Naive B cell (primary cell): ENCODE data around the gene DLGAP4. TPM values are rescaled to one million over a fixed set of nuclear protein-coding genes. Genes with fewer than 3 reads are reported as not detected.

Experiments used
- ATAC-seq, 2 donors: fragments of 150-1000 bp; cut with Tn5 transposase; 2 replicates each; pipeline ENCODE4 v1.10.0; 2021; ENCODE audit warnings: low read depth in 2 of 2, mild to moderate bottlenecking in 2 of 2, moderate library complexity in 2 of 2
- DNase-seq: peaks from one replicate; pipeline ENCODE4 v3.0.0; 2022
- H3K27ac Mint-ChIP-seq, 6 donors: one replicate each; pipeline ENCODE4 v1.8.0; 2020 to 2022; ENCODE audit warnings: mild to moderate bottlenecking in 6 of 6, mixed read lengths in 6 of 6, moderate library complexity in 5 of 6, inconsistent platforms in 2 of 6
- H3K27me3 Mint-ChIP-seq, 3 donors: one replicate each; pipeline ENCODE4 v1.8.0; 2021 to 2022; ENCODE audit warnings: mixed read lengths in 3 of 3, mild to moderate bottlenecking in 1 of 3
- H3K36me3 Mint-ChIP-seq, 2 donors: one replicate each; pipeline ENCODE4 v1.8.0; 2020 to 2022; ENCODE audit warnings: mixed read lengths in 2 of 2, inconsistent platforms in 1 of 2, mild to moderate bottlenecking in 1 of 2
- H3K4me1 Mint-ChIP-seq, 3 donors: one replicate each; pipeline ENCODE4 v1.8.0; 2020 to 2022; ENCODE audit warnings: mixed read lengths in 3 of 3, inconsistent platforms in 1 of 3, mild to moderate bottlenecking in 1 of 3, moderate library complexity in 1 of 3
- H3K4me3 Mint-ChIP-seq, 8 donors: one replicate each; pipeline ENCODE4 v1.8.0; 2020 to 2022; ENCODE audit warnings: mild to moderate bottlenecking in 8 of 8, mixed read lengths in 8 of 8, moderate library complexity in 8 of 8, inconsistent platforms in 2 of 8
- H3K9me3 Mint-ChIP-seq, 7 donors: one replicate each; pipeline ENCODE4 v1.8.0; 2020 to 2022; ENCODE audit warnings: mixed read lengths in 7 of 7, mild to moderate bottlenecking in 5 of 7, inconsistent platforms in 2 of 7, moderate library complexity in 1 of 7
- polyA plus RNA-seq, 6 donors: library from polyadenylated mRNA; unstranded; fragments of 300-500 nt; fragmentation: Illumina TruSeq; gene quantifications; one replicate each; pipeline ENCODE4 v1.2.3, GENCODE V29; 2021; ENCODE audit warnings: low read depth in 6 of 6

Gene DLGAP4
- polyA plus RNA-seq, 6 donors from 2014 or later = 15.3 to 35.5 (median 21.1) TPM

DNA sequence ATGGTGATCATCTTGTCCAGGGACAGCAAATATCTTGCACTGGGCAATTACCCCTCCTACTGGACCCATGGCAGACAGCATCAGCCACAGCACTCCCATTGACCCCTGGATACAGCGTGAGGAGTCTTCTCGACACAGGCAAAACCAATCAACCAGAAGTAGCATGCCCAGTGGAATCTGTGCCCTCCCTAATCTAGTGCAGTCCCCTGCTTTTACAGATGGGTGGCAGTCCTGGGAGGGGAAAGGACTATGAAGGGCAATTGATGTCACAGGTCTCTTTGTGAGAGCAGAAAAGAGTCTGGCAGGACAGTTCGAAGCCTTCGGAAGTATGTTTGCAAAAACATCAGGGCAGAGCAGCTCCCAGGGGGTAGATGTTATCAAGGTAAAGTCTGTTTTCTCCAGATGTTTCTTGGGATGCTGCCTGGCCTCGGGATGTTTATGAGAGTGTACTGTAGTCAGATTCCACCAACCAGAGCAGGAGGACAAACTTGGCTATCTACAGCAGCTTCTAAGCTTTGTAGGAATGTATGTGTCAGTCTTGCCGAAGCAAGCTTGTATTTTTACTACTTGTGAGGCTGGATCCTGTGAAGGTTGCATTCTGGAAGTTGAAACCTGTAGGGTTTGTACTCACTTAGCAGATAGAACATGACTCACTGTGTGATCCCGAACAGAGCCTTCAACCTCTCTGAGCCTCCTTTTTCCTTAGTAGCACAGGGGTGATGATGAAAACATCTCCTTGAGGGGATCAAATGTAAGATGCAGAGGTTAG is 172.2 kb downstream of the DLGAP4 start:
- H3K4me1 Mint-ChIP-seq = peaks cover 50 to 62% (median 51%) of the 10 kb centered on the region in 3 donors
- H3K27me3 Mint-ChIP-seq = no peaks in the 10 kb centered on the region
- no peak for ATAC-seq
- peak overlapping the region in 5 of 6 donors; percentile 36 to 74 (median 38) for H3K27ac Mint-ChIP-seq
- H3K4me3 Mint-ChIP-seq = no peak overlapping the region
- H3K9me3 Mint-ChIP-seq = no peaks in the 10 kb centered on the region
- H3K36me3 Mint-ChIP-seq = no peaks in the 10 kb centered on the region
- DNase-seq = no peak

DNA sequence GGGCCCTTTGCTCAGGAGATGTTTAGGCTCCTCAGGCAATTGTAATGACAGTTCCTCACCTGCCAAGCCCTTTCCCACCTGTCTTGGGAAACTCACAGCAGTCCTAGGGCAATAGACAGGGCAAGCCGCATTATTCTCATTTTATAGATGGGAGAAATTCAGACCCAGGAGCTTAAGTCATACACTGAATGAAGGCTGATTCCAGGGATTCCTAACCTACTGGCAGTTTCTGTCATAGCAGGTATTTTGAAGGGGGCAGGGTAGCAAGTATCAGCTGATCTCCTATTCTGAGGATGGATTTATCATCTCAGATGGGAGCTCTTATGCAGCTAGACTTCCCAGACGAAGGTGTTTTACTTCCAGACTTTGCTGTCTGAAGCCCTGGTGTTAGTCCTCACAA is 173.8 kb downstream of the DLGAP4 start:
- H3K27ac Mint-ChIP-seq = peak overlapping the region in 2 of 6 donors; percentile 37 to 69
- no peaks in the 10 kb centered on the region for H3K27me3 Mint-ChIP-seq
- DNase-seq (no peak), ATAC-seq (no peak)
- H3K4me1 Mint-ChIP-seq = peaks cover 35 to 56% (median 41%) of the 10 kb centered on the region in 3 donors
- H3K36me3 Mint-ChIP-seq = no peaks in the 10 kb centered on the region
- H3K9me3 Mint-ChIP-seq = no peaks in the 10 kb centered on the region
- H3K4me3 Mint-ChIP-seq = no peak overlapping the region

DNA sequence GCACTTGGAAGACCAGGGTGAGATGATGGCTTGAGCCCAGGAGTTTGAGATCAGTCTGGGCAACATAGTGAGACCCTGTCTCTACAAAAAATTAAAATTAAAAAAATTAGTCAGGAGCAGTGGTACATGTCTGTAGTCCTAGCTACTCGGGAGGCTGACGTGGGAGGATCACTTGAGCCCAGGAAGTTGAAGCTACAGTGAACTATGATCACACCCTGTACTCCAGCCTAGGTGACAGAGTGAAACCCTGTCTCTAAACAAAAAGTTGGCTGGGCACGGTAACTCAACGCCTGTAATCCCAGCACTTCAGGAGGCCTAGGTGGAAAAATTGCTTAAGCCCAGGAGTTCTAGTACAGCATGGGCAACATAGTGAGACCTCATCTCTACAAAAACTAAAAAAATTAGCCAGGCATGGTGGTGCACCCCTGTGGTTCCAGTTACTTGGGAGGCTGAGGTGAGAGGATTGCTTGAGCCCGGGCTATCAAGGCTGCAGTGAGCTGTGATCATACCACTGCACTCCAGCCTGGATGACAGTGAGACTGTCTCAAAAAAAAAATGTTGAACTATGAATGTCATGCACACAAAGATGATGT is 174.4 kb downstream of the DLGAP4 start:
- Mint-ChIP-seq H3K36me3 (no peaks in the 10 kb centered on the region), H3K27ac (peak overlapping the region in 2 of 6 donors; percentile 49 to 76), H3K4me3 (no peak overlapping the region), H3K27me3 (no peaks in the 10 kb centered on the region), H3K9me3 (no peaks in the 10 kb centered on the region), H3K4me1 (peaks cover 35 to 52% (median 41%) of the 10 kb centered on the region in 3 donors)
- DNase-seq = no peak
- no peak for ATAC-seq

DNA sequence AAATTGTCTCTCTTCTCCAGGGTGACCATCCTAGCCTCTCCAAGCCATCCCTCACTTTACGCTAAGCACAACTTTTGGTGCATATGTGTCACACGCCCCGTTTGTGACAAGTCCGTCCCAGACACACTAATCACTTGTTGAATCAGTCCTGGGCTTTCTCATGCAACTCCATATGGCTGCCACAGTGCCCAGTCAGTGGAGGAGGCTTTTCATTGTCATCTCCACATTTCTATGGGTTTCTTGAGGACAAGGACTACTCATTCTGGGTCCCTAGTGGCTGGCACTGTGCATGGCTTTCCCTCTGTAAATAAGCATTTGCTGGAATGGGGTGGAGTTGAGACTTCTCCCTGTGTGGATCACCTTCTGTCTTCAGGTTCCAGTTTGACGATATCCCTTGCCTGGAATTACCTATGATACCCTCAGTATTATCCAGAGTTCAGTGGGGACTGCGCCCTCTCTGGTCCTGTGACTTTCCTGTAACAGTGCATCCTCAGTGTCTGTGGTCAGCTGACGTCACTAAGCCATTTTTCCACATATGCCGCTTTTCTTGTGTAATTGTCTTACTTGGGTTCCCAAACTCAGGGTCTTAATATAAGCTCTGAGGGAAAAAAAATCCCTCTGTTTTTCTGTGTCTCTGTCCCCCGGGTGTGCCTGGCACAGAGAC is 175.4 kb downstream of the DLGAP4 start:
- no peaks in the 10 kb centered on the region for H3K36me3 Mint-ChIP-seq
- no peaks in the 10 kb centered on the region for H3K9me3 Mint-ChIP-seq
- H3K27ac Mint-ChIP-seq = peak overlapping the region in 2 of 6 donors; percentile 49 to 71
- H3K27me3 Mint-ChIP-seq = no peaks in the 10 kb centered on the region
- DNase-seq = no peak
- H3K4me3 Mint-ChIP-seq = no peak overlapping the region
- ATAC-seq = no peak
- peaks cover 43 to 55% (median 47%) of the 10 kb centered on the region in 3 donors for H3K4me1 Mint-ChIP-seq

DNA sequence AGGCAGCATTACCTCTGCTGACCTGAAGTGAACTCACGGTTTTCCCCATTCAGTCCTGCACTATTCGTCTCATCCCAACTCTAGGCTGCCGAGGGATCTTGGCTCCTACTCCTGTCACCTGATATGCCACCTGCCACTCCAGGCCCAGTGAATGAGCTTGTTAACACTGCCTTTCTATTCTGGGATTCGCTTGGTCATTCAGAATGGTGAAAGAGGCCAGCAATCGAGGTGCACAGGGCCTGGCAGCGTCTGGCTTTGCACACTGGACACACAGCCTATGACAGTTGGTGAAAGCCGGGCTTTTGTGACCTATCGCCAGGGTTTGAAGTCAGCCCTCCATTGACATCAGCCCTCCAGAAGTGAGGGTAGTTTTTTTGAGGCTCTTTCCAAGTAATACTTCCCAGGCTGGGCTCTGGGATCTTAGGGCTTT is 175.9 kb downstream of the DLGAP4 start:
- Mint-ChIP-seq H3K9me3 (no peaks in the 10 kb centered on the region), H3K4me3 (no peak overlapping the region), H3K27me3 (no peaks in the 10 kb centered on the region), H3K36me3 (no peaks in the 10 kb centered on the region), H3K4me1 (peaks cover 43 to 59% (median 47%) of the 10 kb centered on the region in 3 donors), H3K27ac (no peak overlapping the region)
- ATAC-seq = no peak
- no peak for DNase-seq

DNA sequence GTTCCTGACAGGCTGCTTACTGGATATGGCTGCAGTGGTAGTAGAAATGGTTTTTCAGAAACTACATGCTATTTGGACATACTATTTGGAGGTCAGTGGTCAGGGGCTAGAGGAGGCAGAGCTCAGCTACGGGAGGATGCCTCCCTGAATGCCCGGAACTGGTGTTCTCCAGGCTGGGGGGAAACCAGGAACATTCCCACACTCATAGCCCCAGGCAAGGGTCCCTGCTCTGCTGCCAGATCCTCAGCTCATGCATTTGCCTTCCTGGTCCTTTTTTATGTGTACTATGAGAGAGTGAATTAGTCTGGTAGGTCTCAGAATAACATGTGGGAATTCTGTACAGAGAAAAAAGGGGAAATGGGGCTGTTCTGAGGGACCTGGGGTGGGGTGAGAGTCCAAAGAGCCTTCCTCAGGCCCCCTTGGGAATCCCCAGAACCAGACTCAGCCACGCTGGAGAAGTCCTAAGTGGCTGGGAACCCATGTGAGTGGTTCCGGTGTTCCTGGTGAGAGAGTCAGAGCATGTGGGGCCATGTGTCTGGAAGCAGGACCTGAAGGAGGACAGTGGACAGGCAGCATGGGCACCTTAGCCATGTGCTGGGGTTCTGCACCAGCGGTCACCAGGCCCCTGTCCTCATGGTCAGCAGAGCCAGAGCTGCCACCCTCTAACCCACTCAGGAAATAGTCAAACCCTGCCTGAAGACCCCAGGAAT is 177.2 kb downstream of the DLGAP4 start:
- no peaks in the 10 kb centered on the region for H3K9me3 Mint-ChIP-seq
- DNase-seq = no peak
- ATAC-seq = no peak
- peaks cover 41 to 65% (median 43%) of the 10 kb centered on the region in 3 donors for H3K4me1 Mint-ChIP-seq
- peak overlapping the region in 2 of 6 donors; percentile 62 to 73 for H3K27ac Mint-ChIP-seq
- no peaks in the 10 kb centered on the region for H3K27me3 Mint-ChIP-seq
- no peaks in the 10 kb centered on the region for H3K36me3 Mint-ChIP-seq
- H3K4me3 Mint-ChIP-seq = no peak overlapping the region

DNA sequence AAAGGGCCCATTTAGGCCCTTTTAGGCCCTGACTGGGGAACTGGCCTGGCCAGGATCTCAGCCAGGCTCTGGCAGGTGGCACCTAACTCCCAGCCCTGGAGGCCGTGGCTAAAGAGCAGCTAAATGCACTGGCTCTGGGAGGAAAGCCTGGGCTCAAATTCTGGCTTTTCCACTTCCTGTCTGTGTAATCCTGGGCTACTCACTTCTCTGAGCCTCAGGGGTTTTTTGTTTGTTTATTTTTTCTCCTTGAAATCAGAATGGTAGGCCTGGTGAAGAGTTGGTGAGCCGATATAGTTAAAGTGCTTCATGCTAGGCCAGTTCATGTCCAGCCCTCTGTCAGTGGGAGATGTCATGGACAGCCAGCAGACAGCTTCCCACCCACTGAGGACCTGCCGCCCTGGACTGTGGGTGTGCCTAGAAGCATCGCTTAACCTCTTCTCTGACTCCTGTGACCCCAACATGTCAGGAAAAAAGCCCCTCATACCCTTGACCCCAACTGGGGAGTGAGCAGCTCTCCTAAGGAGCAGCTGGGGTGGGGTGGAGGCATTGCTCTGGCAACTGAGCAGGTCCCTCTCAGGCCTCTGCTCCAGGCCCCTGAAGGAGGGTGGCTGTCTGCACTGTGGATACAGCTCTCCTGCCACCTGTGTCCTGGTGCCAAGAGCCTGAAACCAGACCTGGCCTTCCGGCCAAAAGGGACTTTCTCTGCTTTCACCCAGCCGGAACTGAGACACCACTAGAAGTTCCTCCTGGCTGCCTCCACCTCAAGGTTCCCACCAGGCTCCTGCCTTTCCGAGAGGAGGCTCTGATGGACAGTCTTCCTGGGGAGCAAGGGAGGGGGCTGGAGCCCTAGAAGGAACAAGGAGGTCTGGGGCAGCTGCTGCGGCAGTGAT is 178.0 kb downstream of the DLGAP4 start:
- Mint-ChIP-seq H3K27me3 (no peaks in the 10 kb centered on the region), H3K4me3 (peak overlapping the region in 1 of 8 donors; percentile 18), H3K36me3 (no peaks in the 10 kb centered on the region), H3K4me1 (peaks cover 37 to 59% (median 38%) of the 10 kb centered on the region in 3 donors), H3K27ac (peak overlapping the region in 2 of 6 donors; percentile 30 to 47), H3K9me3 (no peaks in the 10 kb centered on the region)
- ATAC-seq (peak in 1 of 2 donors; percentile 55), DNase-seq (no peak)

DNA sequence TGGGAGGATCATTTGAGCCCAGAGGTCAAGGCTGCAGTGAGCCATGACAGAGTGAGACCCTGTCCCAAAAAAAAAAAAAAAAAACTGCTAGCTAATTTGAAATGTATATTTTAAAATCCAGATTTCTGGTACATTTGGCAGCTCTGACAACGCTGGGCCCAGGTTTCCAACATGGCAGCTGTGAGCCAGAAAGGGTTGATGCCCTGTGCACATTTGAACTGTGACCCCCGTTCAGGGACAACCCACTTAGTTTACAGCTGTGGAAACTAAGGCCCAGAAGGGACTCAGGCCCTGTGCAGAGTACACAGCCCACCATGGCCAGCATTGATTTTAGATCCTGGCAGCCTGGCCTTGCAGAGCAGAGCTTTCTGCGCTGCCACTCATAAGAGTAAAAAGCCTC is 179.1 kb downstream of the DLGAP4 start:
- peaks cover 37 to 52% (median 38%) of the 10 kb centered on the region in 3 donors for H3K4me1 Mint-ChIP-seq
- H3K36me3 Mint-ChIP-seq = no peaks in the 10 kb centered on the region
- no peak for DNase-seq
- H3K27ac Mint-ChIP-seq = no peak overlapping the region
- no peak overlapping the region for H3K4me3 Mint-ChIP-seq
- H3K9me3 Mint-ChIP-seq = no peaks in the 10 kb centered on the region
- no peak for ATAC-seq
- no peaks in the 10 kb centered on the region for H3K27me3 Mint-ChIP-seq

DNA sequence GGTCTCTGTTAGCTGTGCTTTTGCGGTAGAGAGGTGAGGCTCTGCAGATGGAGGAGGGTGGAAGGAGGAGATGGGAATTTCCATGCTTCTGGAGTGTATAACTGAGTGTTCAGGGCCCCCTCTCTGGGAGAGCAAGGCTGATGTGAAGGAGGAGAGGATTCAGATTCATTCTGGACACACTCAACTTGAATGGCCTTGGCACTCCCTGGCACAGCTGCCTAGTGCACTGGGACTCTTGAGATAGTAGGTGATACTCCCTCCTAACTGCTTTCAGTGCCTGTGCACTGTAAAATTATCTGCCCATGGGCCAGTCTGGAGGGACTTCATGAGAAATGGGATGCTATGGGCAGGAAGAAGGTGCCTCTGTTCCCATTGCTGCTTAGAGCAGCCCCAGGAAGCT is 180.9 kb downstream of the DLGAP4 start:
- H3K27ac Mint-ChIP-seq = peak overlapping the region in 3 of 6 donors; percentile 73 to 84 (median 77)
- peak overlapping the region in 1 of 8 donors; percentile 29 for H3K4me3 Mint-ChIP-seq
- H3K27me3 Mint-ChIP-seq = no peaks in the 10 kb centered on the region
- no peak for DNase-seq
- H3K36me3 Mint-ChIP-seq = no peaks in the 10 kb centered on the region
- H3K4me1 Mint-ChIP-seq = peaks cover 37 to 55% (median 38%) of the 10 kb centered on the region in 3 donors
- no peak for ATAC-seq
- no peaks in the 10 kb centered on the region for H3K9me3 Mint-ChIP-seq

DNA sequence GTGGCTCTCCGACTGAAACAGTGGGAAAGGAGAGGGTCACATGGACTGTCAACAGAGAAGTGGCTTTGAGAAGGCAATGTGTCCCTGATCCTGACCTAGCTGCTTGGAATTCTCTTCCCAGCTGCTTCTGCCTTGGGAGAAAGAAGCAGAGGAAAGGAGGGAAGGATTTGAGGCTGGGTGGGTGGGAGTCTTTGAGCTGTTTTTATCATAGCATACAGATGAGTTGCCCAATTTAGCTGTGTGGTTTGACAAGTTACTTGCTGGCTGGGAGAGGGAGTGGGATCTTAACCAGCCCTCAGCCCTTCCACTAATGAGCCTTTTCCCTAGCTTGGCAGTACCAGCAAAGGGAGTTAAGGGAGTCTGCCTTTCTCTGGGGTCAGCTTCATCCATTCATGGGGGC is 184.1 kb downstream of the DLGAP4 start:
- Mint-ChIP-seq H3K27ac (peak overlapping the region in 1 of 6 donors; percentile 60), H3K4me1 (peaks cover 38 to 46% (median 43%) of the 10 kb centered on the region in 3 donors), H3K36me3 (no peaks in the 10 kb centered on the region), H3K27me3 (no peaks in the 10 kb centered on the region), H3K9me3 (no peaks in the 10 kb centered on the region), H3K4me3 (no peak overlapping the region)
- ATAC-seq = no peak
- no peak for DNase-seq

DNA sequence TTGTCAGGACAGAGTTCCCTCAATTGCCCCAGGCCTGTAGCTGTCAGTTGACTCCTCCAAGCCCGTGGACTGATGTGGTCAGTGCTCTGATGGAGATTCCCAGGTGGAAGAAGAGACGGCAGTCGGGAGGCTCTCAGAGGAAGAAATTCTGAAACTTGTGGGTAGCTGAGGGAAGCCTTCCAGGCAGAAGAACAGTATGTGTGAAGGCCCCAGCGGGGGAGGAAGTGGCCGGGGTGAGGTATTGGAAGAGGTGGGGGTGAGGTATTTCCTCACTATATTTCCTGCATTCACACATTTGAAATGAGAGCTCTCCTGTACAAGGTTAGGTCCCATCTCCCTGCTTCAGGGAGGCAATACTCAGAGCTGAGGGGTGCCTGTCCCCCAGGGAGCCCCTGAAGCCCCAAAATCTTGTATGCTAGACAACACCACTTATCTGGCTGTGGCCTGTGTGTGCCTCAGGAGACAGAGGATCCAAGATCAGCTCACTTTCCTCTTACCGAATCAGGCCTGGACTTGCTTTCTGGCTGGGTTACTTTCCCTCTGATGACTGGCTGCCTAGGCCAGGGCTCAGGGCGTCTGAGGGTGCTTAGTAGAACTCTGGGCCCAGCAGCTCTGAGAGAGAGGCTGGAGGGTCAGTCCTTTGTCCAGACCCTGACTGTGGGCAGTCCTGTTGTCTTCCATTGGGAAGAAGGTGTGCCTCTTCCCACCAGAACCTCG is 185.9 kb downstream of the DLGAP4 start:
- peak overlapping the region in 5 of 8 donors; percentile 33 to 66 (median 44) for H3K4me3 Mint-ChIP-seq
- peak; percentile 31 for DNase-seq
- no peaks in the 10 kb centered on the region for H3K36me3 Mint-ChIP-seq
- H3K4me1 Mint-ChIP-seq = peaks cover 32 to 35% (median 34%) of the 10 kb centered on the region in 3 donors
- H3K27ac Mint-ChIP-seq = peak overlapping the region in 5 of 6 donors; percentile 27 to 92 (median 65)
- ATAC-seq = peak; percentile 84 to 91
- H3K27me3 Mint-ChIP-seq = no peaks in the 10 kb centered on the region
- H3K9me3 Mint-ChIP-seq = no peaks in the 10 kb centered on the region
